ENCODE measurements around the gene MICAL3.

The MICAL3 gene

GRCh38 chr22:17970201-17970708 lies 54.1 kb downstream of the MICAL3 start:
- no peak for DNase-seq

DNA sequence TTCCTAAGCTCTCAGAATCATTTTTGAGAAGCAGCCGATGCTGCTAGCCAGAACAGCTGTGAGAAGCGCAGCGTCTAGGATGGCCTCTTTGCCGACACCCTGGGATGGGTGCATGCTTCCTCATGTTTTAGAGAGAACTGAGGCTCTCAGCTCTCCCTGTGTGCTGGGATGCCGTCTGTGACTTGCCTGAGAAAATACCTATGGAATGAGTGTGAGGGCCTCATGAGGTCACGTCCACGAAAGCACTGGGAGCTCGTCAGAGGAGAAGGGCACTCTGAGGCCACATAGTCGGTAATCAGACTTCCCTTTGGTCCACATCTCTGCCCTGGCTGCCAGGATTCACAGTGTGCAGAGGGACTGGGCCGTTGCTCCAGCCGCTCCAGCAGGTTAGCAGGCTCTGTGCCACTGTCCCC lies 54.7 kb downstream of the MICAL3 start:
- DNase-seq, result no peak

- no peak for DNase-seq
These were observed 56.2 kb downstream of the MICAL3 start for GRCh38 chr22:17968126-17968525.

DNA sequence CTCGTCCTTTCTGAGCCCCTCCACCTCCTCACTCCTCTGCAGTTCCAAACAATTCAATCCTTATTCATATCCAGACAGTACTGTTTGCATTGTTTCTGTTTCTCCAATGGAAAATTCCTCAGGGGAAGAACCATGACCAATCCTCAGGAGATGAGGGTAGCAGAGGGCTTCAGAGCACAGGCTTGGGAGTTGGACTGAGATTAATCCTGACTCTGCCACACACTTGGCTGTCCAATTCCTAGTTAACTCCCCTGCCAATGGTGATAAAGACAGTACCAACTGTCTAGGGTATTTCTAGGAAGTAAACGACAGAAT lies 58.0 kb downstream of the MICAL3 start:
- DNase-seq, result no peak

DNA sequence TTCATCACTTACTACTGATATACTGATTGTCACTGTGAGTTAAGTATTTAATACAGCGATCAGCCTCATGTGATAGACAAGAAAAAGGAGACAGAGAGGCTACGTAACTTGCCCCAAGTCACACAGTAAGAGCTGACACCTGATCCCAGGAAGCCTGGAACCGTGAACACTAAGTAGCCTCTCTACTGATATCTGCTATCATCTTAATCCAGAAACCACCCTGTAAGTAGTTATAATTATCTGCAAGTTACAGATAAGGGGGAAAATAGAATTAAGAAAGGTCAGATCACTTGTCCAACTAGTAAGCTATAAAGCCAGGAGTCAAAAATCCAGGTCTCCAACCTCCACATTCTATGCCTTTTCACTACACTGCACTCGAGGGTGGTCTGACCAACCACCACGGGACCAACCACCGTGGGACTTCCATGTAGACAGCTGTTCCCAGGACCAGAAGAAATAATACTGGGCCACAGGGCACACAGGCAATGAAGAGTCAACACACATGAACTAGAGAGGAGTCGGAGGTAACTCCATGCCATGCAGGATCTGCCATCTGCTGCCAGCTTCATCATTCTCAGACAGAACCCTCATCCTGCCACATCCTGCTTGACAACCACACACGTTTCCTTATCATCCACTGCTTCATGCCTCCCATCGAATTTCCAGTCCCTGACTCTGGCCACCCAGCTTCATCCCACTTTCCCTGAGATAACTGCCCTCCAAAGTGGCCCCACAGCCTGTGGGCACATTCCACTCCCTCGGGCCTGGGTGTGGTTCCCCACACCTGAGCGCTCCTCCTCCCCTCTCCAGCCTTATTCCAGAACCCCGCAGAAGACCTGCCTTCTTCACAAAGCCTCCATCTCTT lies 58.6 kb downstream of the MICAL3 start:
- no peak for DNase-seq

- DNase-seq, result no peak
These were observed 59.7 kb downstream of the MICAL3 start for GRCh38 chr22:17964643-17965042.

DNA sequence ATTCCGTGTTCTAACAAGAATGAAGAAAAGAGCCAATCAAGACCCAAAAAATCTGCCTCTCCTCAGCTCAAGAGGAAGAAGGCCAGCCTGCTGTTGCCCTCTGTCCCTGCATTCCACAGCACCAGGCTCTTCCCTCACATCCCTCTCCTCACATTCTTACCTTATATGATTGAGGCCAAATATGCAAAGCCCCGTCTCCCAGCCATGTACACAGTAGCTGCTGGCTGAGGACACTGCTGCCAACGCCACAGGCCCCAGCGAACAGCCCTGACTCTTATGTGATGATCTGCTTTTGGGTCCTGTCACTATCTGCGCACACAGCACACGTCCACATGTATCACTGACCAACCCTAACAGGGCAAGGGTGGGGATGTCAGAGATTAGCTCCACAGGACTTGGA lies 60.2 kb downstream of the MICAL3 start:
- DNase-seq, result no peak

- DNase-seq, result no peak
These were observed 61.3 kb downstream of the MICAL3 start for GRCh38 chr22:17963015-17963414.

DNA sequence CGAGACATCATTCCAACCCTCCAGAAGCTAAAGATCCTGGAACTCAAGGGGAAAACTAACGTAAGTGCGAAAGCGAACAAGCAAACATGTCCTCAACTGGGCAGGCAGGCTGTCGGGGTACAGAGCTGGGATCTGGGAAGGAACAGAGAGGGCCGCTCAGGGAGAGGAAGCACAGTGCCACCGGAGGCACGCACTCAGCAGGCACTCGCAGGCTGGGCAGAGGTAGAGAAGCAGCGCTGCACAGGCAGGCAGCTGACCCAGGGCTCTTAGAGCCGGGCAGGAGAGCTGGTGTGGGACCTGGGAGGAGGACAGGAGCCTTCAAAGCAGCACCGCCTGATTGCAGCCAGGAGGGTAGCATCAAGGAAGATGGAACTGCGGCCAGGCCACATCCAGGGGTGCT lies 62.2 kb downstream of the MICAL3 start:
- DNase-seq, result no peak

- no peak for DNase-seq
These were observed 63.0 kb downstream of the MICAL3 start for GRCh38 chr22:17961446-17961729.

DNA sequence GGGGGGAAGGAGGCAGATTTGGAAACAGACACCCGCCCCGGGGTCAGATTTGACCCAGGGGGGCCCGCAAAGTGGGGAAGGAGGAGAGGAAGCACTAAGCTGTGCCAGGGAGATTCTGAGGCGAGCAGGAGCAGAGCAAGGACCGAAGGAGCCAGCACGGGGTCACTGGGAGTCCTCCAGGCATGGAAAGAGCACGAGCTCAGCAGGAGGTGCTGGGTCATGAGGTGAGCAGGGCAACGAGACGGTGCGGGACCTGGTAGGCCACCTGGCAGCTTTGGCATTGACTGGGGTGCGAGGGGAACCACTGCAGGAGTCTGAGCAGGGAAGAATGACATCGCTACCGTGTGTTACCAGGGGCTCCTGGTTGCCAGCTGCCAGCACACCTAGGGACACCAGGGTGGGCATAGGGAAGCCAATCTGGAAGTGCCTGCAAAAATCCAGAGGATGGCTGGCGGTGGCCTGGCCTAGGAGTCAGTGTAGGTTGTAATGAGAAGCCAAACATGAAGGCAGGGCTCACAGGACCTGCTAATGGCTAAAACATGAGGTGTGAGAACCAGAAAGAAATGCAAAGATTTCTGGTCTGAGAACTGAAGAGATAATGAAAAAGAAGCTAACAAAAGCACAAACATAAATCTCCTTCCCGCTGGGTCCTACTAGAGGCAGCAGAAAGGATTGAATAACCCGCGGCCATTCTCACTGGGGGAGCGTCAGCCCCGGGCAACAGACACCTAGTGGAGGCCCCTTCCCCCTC lies 63.5 kb downstream of the MICAL3 start:
- DNase-seq, result no peak

- no peak for DNase-seq
These were observed 64.3 kb downstream of the MICAL3 start for GRCh38 chr22:17960011-17960410.

GRCh38 chr22:17958166-17958565 lies 66.2 kb downstream of the MICAL3 start:
- no peak for DNase-seq

GRCh38 chr22:17957693-17958092 lies 66.7 kb downstream of the MICAL3 start:
- DNase-seq, result no peak

DNA sequence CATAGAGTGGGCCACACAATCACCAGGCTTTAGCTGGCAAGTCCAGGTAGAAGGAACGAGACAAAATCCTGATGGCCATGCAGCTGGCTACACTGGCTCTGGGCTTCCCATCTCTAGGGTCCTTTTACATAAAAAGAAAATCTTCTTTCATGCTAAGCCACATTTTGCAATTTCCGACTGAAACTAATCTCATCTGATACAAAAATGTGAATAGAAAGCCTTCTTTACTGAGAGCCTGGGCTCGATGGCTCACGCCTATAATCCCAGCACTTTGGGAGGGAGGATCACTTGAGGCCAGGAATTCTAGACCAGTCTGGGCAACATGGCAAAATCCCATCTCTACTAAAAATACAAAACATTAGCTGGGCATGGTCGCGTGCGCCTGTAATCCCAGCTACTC lies 67.2 kb downstream of the MICAL3 start:
- DNase-seq, result no peak

DNA sequence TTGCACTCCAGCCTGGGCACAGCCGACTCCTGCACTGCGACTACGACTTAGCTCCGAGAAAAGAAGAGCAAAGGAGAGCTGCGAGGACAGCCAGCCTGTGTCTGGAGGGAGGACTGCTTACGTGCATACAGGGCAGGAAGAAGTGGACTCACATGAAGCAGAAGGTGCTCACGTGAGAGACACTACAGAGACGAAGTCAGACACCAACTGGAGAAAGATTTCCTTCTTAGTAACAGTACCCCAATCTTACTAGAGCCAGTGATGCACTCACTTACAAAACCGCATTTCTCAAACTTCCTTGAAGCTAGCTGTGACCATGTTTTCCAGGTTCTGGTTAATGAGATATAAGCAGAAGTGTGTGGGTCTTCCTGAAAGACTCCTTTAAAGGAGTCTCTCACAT lies 67.7 kb downstream of the MICAL3 start:
- DNase-seq, result no peak

DNA sequence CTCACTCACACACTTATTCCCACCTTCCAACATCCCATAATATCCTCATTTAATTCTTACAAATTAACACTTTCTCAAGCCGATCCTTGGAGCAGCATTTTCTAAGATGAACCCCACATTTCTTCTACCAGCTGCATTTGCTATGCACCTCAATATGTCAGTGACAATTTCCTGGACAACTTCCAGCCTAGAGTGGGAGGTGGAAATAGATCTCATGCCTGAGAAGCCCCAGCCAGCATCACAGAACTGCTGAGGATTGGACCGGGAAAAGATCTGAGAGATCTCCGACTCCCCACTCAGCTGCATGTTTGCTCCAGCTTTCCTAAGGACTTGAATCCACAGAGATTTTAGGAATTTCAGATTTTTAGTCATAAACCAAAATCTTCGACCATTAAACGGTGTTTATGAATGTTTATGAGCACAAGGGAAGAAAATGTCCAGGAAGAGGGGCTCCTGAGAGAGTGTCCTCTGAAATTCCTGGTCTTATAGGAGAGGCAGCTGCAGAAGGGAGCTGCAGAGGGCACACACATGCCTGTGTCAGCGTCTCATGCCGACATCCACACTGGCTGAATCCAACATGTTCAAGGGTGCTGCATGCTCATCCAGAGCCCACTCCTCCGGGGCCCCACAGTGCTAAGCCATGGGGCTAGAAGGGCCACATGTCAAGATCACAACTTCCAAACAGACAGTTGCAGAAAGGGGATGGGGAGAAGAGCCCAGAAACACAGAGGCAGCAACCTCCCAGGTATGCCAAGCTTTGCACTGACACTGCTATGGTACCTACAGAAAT lies 68.6 kb downstream of the MICAL3 start:
- DNase-seq, result no peak

GRCh38 chr22:17954860-17955587 lies 69.3 kb downstream of the MICAL3 start:
- DNase-seq, result no peak

GRCh38 chr22:17954200-17954859 lies 70.0 kb downstream of the MICAL3 start:
- no peak for DNase-seq

GRCh38 chr22:17953147-17953546 lies 71.2 kb downstream of the MICAL3 start:
- no peak for DNase-seq

DNA sequence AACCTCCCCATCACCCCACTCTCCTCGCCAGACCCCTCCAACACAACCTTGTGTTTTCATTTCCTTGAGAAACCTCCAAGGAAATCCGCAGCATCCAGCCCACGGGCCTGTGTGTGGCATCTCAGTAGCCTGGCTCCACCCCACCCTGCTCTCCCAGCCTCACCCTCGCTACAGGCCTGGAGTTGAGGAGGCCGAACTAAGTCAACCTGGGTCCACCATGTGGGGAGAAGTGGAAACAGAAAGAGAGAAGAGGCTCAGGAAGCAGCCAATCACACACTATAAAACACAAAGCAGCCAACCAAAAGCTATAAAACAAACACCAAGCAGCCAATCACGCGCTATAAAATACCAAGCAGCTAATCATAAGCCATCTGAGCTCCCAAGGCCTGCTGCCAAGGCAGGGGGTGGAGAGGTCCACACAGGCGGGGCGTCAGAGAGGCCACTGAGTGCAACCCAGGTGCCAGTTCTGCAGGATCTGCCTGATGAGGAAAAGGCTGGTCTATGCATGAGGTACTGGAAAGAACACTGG lies 72.0 kb downstream of the MICAL3 start:
- no peak for DNase-seq

DNA sequence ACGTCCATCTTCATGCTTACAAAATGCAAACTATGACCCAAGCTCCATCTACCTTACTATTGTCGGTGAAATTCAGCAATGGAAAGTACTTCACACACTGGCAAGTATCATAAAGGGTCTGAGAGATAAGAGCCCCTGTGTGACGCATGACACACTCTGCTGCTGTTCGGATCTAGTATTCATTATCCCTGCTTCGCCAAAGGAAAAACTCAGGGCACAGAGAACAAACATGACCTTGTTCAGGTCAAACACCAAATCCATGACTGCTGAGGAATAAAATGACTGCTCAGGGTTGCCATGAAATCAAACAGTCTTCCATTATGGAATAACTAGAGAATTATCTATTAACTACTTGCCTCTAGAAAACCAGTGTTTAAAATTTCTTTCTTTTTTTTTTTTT lies 73.0 kb downstream of the MICAL3 start:
- no peak for DNase-seq

Measured in NK-92 treated with Interleukin-12 subunit alpha and Interleukin-12 subunit beta, amount 100 ng/mL, for 24 hours (cell line).